Suprapubic skin (tissue), 4 donors: ENCODE data around the gene DTWD1.

ENCODE experiments used
- CTCF ChIP-seq, 2 donors: fragments of 200-600 bp in 1 of 2; fragments of 450-650 bp in 1 of 2; sonication (generic) in 1 of 2; IDR thresholded peaks; one replicate each; pipeline ENCODE4 v1.5.1; 2016 to 2019; ENCODE audit warnings: antibody characterized with exemption in 2 of 2, mild to moderate bottlenecking in 1 of 2, moderate library complexity in 1 of 2
- POLR2A ChIP-seq, 2 donors: fragments of 450-650 bp; IDR thresholded peaks; one replicate each; pipeline ENCODE4 v1.6.1; 2017; ENCODE audit warnings: antibody characterized with exemption in 2 of 2, mild to moderate bottlenecking in 2 of 2, moderate library complexity in 2 of 2
- POLR2AphosphoS5 ChIP-seq, 3 donors: sonication (generic); formaldehyde crosslinking; IDR thresholded peaks; one replicate each; pipeline ENCODE4 v1.6.1; 2017; ENCODE audit warnings: antibody characterized with exemption in 3 of 3

DNA sequence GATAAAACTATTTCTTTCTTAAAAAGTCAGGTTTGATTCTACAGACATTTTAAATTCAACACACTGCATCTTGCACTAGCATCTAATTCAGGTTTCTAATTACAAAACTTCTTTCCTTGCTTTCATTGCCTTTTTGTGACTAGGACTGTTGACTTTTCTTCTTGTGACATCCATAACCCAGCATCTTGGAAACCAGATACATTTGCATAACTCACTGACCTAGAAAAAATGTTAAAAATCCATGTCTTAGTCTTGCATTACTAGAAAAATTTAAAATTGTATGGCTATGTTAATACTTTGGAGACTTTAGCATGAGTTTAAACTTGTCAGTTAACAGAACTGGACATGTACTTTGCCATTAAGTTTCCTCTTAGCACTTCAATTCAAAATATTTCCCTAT is 72.7 kb downstream of the DTWD1 start:
- TF ChIP-seq CTCF (IDR thresholded peaks at IDR 0.05), result no peak
- TF ChIP-seq POLR2AphosphoS5 (IDR thresholded peaks at IDR 0.05), result no peak
- TF ChIP-seq POLR2A (IDR thresholded peaks at IDR 0.05), result no peak
